Mesothelial cell of epicardium (in vitro differentiated cells): ENCODE measurements around the gene LMTK2. TPM values are rescaled to one million over a fixed set of nuclear protein-coding genes. Genes with fewer than 3 reads are reported as not detected.

Experiments
- DNase-seq, 2 experiments: peaks; one replicate each; pipeline ENCODE4 v3.0.0; 2021; ENCODE audit warnings: low spot score in 2 of 2; ENCODE audit not compliant: unreplicated experiment in 2 of 2
- H3K27ac Mint-ChIP-seq: 2 replicates; pipeline ENCODE4 v1.8.0; 2021; ENCODE audit warnings: mixed read lengths
- H3K27me3 Mint-ChIP-seq: 2 replicates; pipeline ENCODE4 v1.8.0; 2021; ENCODE audit warnings: low read depth, mixed read lengths
- H3K36me3 Mint-ChIP-seq: 2 replicates; pipeline ENCODE4 v1.8.0; 2021; ENCODE audit warnings: mixed read lengths
- H3K4me1 Mint-ChIP-seq: 2 replicates; pipeline ENCODE4 v1.8.0; 2021; ENCODE audit warnings: mixed read lengths
- H3K4me3 Mint-ChIP-seq: 2 replicates; pipeline ENCODE4 v1.8.0; 2021; ENCODE audit warnings: mild to moderate bottlenecking, moderate library complexity, mixed read lengths
- H3K9me3 Mint-ChIP-seq: 2 replicates; pipeline ENCODE4 v1.8.0; 2021; ENCODE audit warnings: mixed read lengths
- CTCF ChIP-seq: fragments of 200-600 bp; sonication (generic); IDR thresholded peaks from one replicate; pipeline ENCODE4 v1.5.0; 2021; ENCODE audit warnings: antibody characterized with exemption; ENCODE audit not compliant: unreplicated experiment
- total RNA-seq: library from RNA; stranded (reverse); gene quantifications from 3 replicates; pipeline ENCODE4 v1.2.1, GENCODE V29; 2021

Gene LMTK2
- total RNA-seq, 1 donor from 2014 or later, result 23.1 TPM

- Mint-ChIP-seq H3K36me3 (peaks cover 21% of the 10 kb centered on the region), H3K4me3 (no peak overlapping the region), H3K4me1 (peaks cover 9% of the 10 kb centered on the region), H3K27ac (no peak overlapping the region), H3K27me3 (no peaks in the 10 kb centered on the region), H3K9me3 (peaks cover 4% of the 10 kb centered on the region)
- TF ChIP-seq CTCF, result no peak
- no peak for DNase-seq
These were observed 71.7 kb downstream of the LMTK2 start for GRCh38 chr7:98178321-98178720.

GRCh38 chr7:98178762-98179490 is 72.3 kb downstream of the LMTK2 start:
- DNase-seq, result no peak
- Mint-ChIP-seq H3K4me1 (peaks cover 9% of the 10 kb centered on the region), H3K36me3 (peaks cover 21% of the 10 kb centered on the region), H3K9me3 (peaks cover 4% of the 10 kb centered on the region), H3K27me3 (no peaks in the 10 kb centered on the region), H3K4me3 (no peak overlapping the region), H3K27ac (no peak overlapping the region)
- TF ChIP-seq CTCF, result no peak

- Mint-ChIP-seq H3K27ac (no peak overlapping the region), H3K4me3 (no peak overlapping the region), H3K9me3 (peaks cover 4% of the 10 kb centered on the region), H3K4me1 (peaks cover 4% of the 10 kb centered on the region), H3K36me3 (peaks cover 20% of the 10 kb centered on the region), H3K27me3 (no peaks in the 10 kb centered on the region)
- DNase-seq, result no peak
- no peak for TF ChIP-seq CTCF
These were observed 74.1 kb downstream of the LMTK2 start for GRCh38 chr7:98180751-98181150.

- TF ChIP-seq CTCF, result no peak
- Mint-ChIP-seq H3K36me3 (peaks cover 44% of the 10 kb centered on the region), H3K4me3 (no peak overlapping the region), H3K27ac (no peak overlapping the region), H3K9me3 (peaks cover 18% of the 10 kb centered on the region), H3K27me3 (no peaks in the 10 kb centered on the region), H3K4me1 (no peaks in the 10 kb centered on the region)
- no peak for DNase-seq
These were observed 78.4 kb downstream of the LMTK2 start for GRCh38 chr7:98185101-98185500.

- H3K4me3 Mint-ChIP-seq, result no peak overlapping the region
- H3K27me3 Mint-ChIP-seq, result no peaks in the 10 kb centered on the region
- no peak for TF ChIP-seq CTCF
- peaks cover 45% of the 10 kb centered on the region for H3K36me3 Mint-ChIP-seq
- H3K27ac Mint-ChIP-seq, result no peak overlapping the region
- peaks cover 18% of the 10 kb centered on the region for H3K9me3 Mint-ChIP-seq
- no peak for DNase-seq
- no peaks in the 10 kb centered on the region for H3K4me1 Mint-ChIP-seq
These were observed 79.9 kb downstream of the LMTK2 start for GRCh38 chr7:98186452-98187137.
